ENCODE results near the gene SLC23A2.

SLC23A2 gene

DNA sequence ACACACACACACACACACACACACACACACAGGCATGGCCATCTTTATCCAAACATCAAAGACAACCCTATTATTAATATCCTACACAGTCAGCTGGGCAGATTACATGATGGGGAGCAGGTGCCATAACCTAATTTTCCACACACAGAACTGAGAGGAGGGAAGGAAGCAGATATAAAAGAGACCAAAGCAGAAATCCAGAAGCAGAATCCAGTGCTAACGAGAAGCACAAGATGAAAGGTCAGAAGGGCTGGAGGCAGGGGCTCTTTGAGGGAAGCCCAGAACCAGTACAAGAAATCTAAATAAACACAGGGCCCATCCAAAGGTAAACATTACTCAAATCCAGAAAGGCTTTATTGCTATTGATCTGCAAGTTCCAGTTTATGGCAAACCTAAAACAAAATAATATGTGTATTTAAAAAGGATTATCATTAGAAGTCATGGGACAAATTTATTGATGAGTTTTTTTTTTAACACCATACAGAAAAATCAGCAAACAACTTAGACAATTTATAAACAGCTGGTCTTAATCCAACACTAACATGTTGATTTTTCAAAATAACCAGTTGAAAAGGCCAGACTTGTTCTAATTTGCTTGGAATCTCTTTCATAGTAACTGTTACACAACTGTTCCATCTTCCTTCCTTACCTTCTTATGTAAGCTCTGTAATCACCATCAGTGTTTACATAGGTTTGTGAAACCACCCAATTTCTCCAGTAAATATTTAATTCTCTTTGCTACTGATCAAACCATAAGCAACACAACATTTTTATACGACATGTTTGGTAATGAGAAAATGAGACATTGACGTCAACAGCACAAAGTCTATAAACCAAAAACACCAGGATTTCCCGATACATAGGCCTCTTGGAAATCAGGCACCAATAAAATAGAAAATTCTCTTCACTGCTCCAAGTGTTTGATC lies 34.2 kb downstream of the SLC23A2 start:
- peak; percentile 55 for DNase-seq (ENCODE audit: low spot score)

DNA sequence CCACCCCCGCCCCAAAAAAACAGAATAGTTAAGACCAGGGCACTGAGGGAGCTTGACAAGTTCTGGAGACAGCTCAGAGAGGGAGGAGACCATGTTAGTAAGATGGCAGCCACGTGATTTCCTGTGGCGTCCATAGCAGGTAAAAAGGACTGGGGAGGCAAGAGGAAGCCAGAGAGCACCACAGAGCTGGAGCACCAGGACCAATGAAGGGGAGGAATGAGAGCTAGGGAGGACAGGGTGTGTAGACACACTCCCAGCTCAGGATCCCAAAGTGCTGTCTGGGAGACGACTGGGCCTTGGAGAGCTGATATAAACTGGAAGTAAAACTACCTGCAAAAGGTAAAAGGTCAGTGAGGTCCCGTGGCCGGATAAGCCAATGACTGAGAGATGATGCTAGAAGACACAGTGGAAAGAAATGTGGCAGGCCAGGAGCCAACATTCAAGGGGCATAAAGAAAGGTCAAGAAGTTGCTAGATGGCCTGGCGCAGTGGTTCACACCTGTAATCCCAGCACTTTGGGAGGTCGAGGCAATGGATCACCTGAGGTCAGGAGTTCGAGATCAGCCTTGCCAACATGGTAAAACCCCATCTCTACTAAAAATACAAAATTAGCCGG lies 39.0 kb downstream of the SLC23A2 start:
- no peak for DNase-seq (ENCODE audit: low spot score)

DNA sequence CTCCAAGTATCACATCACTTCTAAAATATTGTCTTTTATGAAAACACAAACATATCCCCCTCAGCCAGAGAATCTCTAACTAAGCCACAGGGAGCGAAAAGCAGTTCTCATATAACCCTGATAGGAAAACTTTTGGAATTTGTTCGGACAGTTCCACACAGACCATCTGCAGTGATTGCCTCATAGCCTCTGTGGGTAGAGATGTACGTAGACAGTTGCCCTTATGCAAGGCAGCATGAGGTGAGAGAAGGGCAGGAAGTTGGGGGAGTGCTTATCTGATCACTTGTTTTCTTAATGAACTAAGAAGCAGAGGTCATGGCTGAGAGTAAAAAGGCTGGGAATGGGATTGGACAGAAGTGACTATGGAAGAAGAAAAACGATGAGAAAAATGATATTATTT lies 39.6 kb downstream of the SLC23A2 start:
- peak; percentile 71 for DNase-seq (ENCODE audit: low spot score)

DNA sequence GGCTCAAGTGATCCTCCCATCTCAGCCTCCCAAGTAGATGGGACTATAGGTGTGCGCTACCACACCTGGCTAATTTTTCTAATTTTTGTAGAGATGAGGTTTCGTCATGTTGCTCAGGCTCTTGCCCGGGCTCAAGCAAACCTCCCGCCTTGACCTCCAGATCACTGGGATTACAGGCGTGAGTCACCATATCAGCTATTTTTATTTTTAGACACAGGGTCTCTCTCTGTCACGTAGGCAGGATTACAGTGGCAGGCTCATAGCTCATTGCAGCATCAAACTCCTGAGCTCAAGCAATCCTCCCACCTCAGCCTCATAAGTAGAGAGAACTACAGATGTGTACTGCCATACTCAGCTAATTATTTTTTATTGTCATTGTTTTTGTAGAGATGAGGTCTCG lies 41.7 kb downstream of the SLC23A2 start:
- no peak for DNase-seq (ENCODE audit: low spot score)

GRCh38 chr20:4957939-4958362 lies 43.4 kb downstream of the SLC23A2 start:
- no peak for DNase-seq (ENCODE audit: low spot score)

GRCh38 chr20:4957187-4957586 lies 44.1 kb downstream of the SLC23A2 start:
- DNase-seq (ENCODE audit: low spot score): no peak

DNA sequence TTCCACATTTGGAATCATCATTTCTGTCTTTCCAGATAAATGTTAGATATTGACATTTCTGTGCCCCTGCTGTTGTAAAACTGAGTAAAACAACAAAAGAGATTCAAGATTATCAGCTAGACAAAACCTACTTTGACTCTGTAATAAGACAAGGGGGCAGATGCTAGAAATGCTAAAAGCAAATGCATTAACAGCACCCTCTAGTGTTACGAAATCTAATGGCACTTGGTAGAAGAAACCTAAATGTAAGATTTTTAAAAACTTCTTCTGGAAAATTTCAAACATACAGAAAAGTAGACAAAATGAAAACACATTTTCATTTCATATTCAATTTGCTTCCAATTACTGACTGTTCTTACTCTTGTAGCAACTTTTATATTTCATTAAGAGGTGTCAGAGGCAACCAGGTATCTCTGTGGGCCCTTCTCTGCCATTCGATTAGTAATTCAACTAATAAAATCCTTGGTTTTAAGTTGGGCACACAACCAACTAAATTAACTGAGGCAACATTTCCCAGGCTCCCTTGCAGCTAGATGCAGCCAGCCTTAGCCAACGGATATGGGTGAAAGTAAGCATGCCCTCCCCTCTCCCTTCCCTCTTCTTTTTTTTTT lies 45.0 kb downstream of the SLC23A2 start:
- no peak for DNase-seq (ENCODE audit: low spot score)

- no peak for DNase-seq (ENCODE audit: low spot score)
Measured at GRCh38 chr20:4953881-4954280, 47.4 kb downstream of the SLC23A2 start.

- no peak for DNase-seq (ENCODE audit: low spot score)
Measured at GRCh38 chr20:4952229-4952628, 49.1 kb downstream of the SLC23A2 start.

DNA sequence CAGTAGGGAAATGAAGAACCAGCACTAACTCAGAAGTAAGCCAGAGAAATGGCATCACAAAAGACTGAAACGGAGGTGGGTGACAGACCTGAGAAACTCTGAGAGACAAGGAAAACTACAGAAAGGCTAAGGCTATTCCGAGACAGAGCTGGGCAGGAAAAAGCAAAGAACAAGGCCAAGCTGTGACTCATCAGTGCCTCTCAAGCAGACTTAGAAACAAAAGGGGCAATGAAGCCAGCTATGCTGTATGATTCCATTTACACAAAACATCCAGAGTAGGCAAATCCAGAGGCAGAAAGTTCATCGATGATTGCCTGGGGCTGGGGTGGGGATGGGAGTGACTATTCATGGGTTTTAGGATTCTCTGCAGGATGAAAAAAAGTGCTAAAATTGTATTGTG lies 50.0 kb downstream of the SLC23A2 start:
- no peak for DNase-seq (ENCODE audit: low spot score)

GRCh38 chr20:4950841-4951240 lies 50.5 kb downstream of the SLC23A2 start:
- no peak for DNase-seq (ENCODE audit: low spot score)

- no peak for DNase-seq (ENCODE audit: low spot score)
Measured at GRCh38 chr20:4950437-4950836, 50.9 kb downstream of the SLC23A2 start.

DNA sequence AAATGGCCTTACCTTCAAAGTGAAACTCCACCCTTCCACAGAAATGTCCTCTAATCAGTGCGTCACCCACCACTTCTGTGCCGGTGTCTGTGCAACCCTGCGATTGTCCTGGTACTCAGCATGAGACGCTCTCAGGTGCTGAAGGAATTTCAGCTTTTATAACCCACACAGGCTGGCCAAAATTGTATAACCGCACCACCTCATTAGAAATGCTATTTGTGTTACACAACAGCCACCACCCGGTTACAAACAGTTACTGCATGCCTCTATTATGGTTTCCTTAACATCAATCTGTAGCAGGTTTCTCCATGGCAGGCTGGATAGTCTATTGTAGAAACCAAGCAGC lies 51.5 kb downstream of the SLC23A2 start:
- DNase-seq (ENCODE audit: low spot score): peak; percentile 66

DNA sequence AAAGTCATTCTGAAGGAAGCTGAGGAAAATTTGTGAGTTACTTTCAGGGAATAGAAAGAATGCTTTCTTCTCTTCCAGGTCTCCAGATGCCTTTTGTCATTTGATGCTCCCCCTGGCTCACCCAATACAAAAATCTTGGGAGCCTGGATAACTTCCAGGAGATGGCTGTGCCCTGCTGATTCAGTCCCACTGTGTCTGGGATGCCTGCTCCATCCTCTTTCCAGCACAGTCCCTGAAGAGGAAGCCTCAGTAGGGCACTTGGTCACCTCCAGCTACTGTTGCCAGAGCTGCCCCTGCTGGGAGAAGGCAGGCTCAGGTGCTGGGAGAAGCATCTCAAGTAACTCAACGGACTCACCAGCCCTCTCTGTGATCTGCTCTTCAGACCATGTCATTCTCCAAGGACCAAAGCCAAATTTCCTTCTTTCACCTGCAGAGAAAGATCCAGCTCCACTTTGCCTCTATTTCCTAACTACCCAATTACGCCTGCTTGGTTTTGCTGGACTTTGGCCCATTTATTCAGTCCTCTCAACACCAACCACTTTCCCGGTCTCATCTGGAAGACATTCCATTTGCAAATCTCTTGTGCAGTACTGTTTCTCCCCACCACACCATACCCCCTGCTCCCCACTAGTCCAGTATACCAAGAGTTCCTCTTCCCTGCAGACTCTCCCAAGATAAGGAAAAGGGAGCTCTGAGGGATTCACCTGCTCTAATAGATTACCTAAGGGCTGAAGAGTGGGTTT lies 53.3 kb downstream of the SLC23A2 start:
- DNase-seq (ENCODE audit: low spot score): no peak

GRCh38 chr20:4946986-4947385 lies 54.3 kb downstream of the SLC23A2 start:
- no peak for DNase-seq (ENCODE audit: low spot score)

GRCh38 chr20:4946585-4946984 lies 54.7 kb downstream of the SLC23A2 start:
- DNase-seq (ENCODE audit: low spot score): no peak

GRCh38 chr20:4944518-4945313 lies 56.6 kb downstream of the SLC23A2 start:
- no peak for DNase-seq (ENCODE audit: low spot score)

GRCh38 chr20:4942331-4942730 lies 59.0 kb downstream of the SLC23A2 start:
- no peak for DNase-seq (ENCODE audit: low spot score)

DNA sequence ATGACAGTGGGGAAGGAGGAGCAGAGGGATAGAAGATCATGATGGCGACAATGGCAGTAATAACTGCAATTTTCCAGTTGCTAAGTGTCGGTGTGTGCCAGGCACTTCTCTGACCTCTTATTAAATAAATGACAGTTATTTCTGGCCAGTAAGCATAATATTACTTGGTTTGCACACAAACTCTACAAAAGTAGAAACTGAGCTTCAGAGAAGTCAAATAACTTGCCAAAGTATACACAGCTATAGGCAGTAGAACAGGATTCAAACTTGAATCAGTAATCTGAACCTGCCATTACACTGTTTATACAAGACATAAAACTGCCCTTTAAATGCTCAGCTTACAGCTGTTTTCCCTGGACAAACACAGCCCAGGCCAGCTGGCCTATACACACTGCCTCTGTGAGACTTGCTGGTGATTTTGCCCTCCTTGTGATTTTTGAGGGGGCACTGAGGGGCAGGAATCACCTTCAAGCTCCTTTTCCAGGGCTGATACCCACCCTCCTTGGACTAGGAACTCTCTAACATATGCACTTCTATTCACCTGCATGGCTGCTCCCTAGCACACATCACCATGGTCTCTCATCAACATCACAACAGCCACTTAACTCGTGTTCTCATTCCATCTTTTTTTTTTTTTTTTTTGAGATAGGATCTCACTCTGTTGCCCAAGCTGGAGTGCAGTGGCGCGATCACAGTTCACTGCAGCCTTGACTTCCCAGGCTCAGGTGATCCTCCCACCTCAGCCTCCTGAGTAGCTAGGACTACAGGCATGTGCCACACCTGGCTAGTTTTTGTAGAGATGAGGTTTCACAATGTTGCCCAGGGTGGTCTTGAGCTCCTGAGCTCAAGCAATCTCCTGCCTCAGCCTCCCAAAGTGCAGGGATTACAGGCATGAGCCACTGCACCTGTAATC lies 63.6 kb downstream of the SLC23A2 start:
- DNase-seq (ENCODE audit: low spot score): peak; percentile 45

GRCh38 chr20:4936851-4937406 lies 64.4 kb downstream of the SLC23A2 start:
- no peak for DNase-seq (ENCODE audit: low spot score)
